ENCODE data around the gene STAG1.
"Not testable (repeated sequence)": the region's sequence is repeated elsewhere in the genome, so short reads cannot be mapped to it uniquely, and the experiment has no call there.

DNA sequence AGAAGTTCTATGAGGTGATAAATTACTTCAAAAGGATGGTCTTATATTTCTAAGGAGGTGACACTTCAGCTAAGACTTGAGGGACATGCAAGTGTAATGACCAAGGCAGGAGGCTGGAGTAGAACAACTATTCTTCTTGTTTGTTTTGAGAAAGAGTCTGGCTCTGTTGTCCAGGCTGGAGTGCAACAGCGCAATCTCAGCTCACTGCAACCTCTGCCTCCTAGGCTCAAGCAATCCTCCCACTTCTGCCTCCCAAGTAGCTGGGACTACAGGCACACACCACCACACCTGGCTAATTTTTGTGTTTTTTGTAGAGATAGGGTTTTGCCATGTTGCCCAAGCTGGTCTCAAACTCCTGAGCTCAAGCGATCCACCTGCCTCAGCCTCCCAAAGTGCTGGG is 108.8 kb downstream of the STAG1 start:
- TF ChIP-seq POLR2A (IDR thresholded peaks at IDR 0.05; ENCODE audit: low read depth, low read length); PAX5 (IDR thresholded peaks at IDR 0.05; ENCODE audit: insufficient read depth, low read length, severe bottlenecking); POLR2AphosphoS5 (IDR thresholded peaks at IDR 0.05; ENCODE audit: low read depth, low read length): not testable (repeated sequence)

All from GM12891 (cell line).